Neuronal stem cell (in vitro differentiated cells): ENCODE data around the gene UBA1.
A peak's percentile ranks its signal among the peaks of the same experiment; 100 is the strongest.

Source experiments
- DNase-seq: peaks from one replicate; pipeline ENCODE4 v3.0.0-alpha.2; 2013; ENCODE audit warnings: low spot score
- H2AFZ ChIP-seq: one replicate; pipeline ENCODE4 v1.6.1; 2013; ENCODE audit warnings: mild to moderate bottlenecking, low read length, inconsistent platforms
- H2AK5ac ChIP-seq: 2 replicates; pipeline ENCODE4 v1.6.1; 2013; ENCODE audit warnings: low read depth, mild to moderate bottlenecking, inconsistent platforms, low read length, moderate library complexity, mixed read lengths
- H2BK120ac ChIP-seq: 2 replicates; pipeline ENCODE4 v1.6.1; 2013; ENCODE audit warnings: low read depth, mild to moderate bottlenecking, inconsistent platforms, low read length, moderate library complexity, mixed read lengths
- H2BK12ac ChIP-seq: one replicate; pipeline ENCODE4 v1.6.1; 2013; ENCODE audit warnings: low read length, inconsistent platforms
- H2BK15ac ChIP-seq: 2 replicates; pipeline ENCODE4 v1.6.1; 2013; ENCODE audit warnings: mild to moderate bottlenecking, low read length, inconsistent platforms, mixed read lengths
- H2BK5ac ChIP-seq: one replicate; pipeline ENCODE4 v1.6.1; 2013; ENCODE audit warnings: inconsistent platforms, mild to moderate bottlenecking, low read length, moderate library complexity
- H3K14ac ChIP-seq: one replicate; pipeline ENCODE4 v1.6.1; 2013; ENCODE audit warnings: low read length, inconsistent platforms
- H3K18ac ChIP-seq: 2 replicates; pipeline ENCODE4 v1.6.1; 2013; ENCODE audit warnings: low read length, inconsistent platforms
- H3K23ac ChIP-seq: 2 replicates; pipeline ENCODE4 v1.6.1; 2013; ENCODE audit warnings: low read depth, mild to moderate bottlenecking, mixed read lengths, low read length, inconsistent platforms; ENCODE audit not compliant: poor library complexity
- H3K27ac ChIP-seq: replicated peaks from 3 replicates; pipeline ENCODE4 v1.5.1; 2013; ENCODE audit warnings: low read length, inconsistent platforms
- H3K27me3 ChIP-seq, 3 experiments: 2 replicates each; pipeline ENCODE4 v1.6.1; 2013; ENCODE audit warnings: low read length in 3 of 3, mild to moderate bottlenecking in 2 of 3, inconsistent platforms in 1 of 3, low read depth in 1 of 3, mixed read lengths in 1 of 3, moderate library complexity in 1 of 3; ENCODE audit not compliant: control insufficient read depth in 3 of 3, insufficient read depth in 3 of 3
- H3K36me3 ChIP-seq, 2 donors: replicated peaks in 1 of 2; 2 replicates each; pipeline ENCODE4 v1.6.1; 2013; ENCODE audit warnings: low read length in 2 of 2; ENCODE audit not compliant: control insufficient read depth in 2 of 2, insufficient read depth in 2 of 2
- H3K4ac ChIP-seq: 2 replicates; pipeline ENCODE4 v1.6.1; 2013; ENCODE audit warnings: inconsistent platforms, mild to moderate bottlenecking, low read length, moderate library complexity
- H3K4me1 ChIP-seq, 2 donors: 1 replicate in 1 of 2; 2 replicates in 1 of 2; pipeline ENCODE4 v1.6.1; 2013; ENCODE audit warnings: low read length in 2 of 2, low read depth in 1 of 2; ENCODE audit not compliant: control insufficient read depth in 2 of 2, insufficient read depth in 1 of 2
- H3K4me2 ChIP-seq: one replicate; pipeline ENCODE4 v1.6.1; 2013; ENCODE audit warnings: mild to moderate bottlenecking, low read length, inconsistent platforms; ENCODE audit not compliant: insufficient read depth, poor library complexity, severe bottlenecking
- H3K4me3 ChIP-seq, 2 donors: 2 replicates each; pipeline ENCODE4 v1.5.1; 2013; ENCODE audit warnings: low read length in 2 of 2, mild to moderate bottlenecking in 2 of 2, inconsistent platforms in 1 of 2, moderate library complexity in 1 of 2
- H3K79me1 ChIP-seq: one replicate; pipeline ENCODE4 v1.6.1; 2013; ENCODE audit warnings: low read depth, mild to moderate bottlenecking, inconsistent platforms, low read length, moderate library complexity
- H3K9ac ChIP-seq: one replicate; pipeline ENCODE4 v1.6.1; 2013; ENCODE audit warnings: mild to moderate bottlenecking, low read depth, low read length, inconsistent platforms; ENCODE audit not compliant: poor library complexity
- H3K9me3 ChIP-seq, 2 donors: replicated peaks in 1 of 2; 2 replicates each; pipeline versions ENCODE3 to v1.6.1; 2013; ENCODE audit warnings: low read length in 2 of 2, mild to moderate bottlenecking in 2 of 2, inconsistent platforms in 1 of 2, low read depth in 1 of 2, mixed read lengths in 1 of 2, moderate library complexity in 1 of 2; ENCODE audit not compliant: control insufficient read depth in 2 of 2, insufficient read depth in 1 of 2
- H4K8ac ChIP-seq: one replicate; pipeline ENCODE4 v1.6.1; 2013; ENCODE audit warnings: low read depth, mild to moderate bottlenecking, inconsistent platforms, low read length, moderate library complexity
- H4K91ac ChIP-seq: one replicate; pipeline ENCODE4 v1.6.1; 2013; ENCODE audit warnings: low read length, low read depth, mild to moderate bottlenecking, inconsistent platforms; ENCODE audit not compliant: poor library complexity
- WGBS, 2 donors: extraction: QIAGEN DNeasy Blood & Tissue Kit; methylation state at CpG; one replicate each; pipeline ENCODE4 v1.1.7; 2013; ENCODE audit warnings: missing lambda C conversion rate in 2 of 2, mixed read lengths in 1 of 2; ENCODE audit not compliant: insufficient read length in 2 of 2, insufficient replicate concordance in 1 of 2; ENCODE audit errors: extremely low coverage in 2 of 2; 5-methylcytosine and 5-hydroxymethylcytosine counted together

Gene UBA1

DNA sequence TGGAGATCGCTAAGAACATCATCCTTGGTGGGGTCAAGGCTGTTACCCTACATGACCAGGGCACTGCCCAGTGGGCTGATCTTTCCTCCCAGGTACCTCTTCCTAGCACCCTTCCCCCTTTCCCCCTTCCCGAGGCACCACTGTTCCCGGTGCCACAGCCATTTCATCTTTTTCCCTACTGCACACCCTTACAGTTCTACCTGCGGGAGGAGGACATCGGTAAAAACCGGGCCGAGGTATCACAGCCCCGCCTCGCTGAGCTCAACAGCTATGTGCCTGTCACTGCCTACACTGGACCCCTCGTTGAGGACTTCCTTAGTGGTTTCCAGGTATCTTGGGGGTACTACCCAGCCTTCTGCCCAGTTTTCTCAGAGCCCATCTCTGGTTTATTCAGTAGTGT, 5.7 kb downstream of the UBA1 start:
- Histone ChIP-seq H3K14ac (no peak overlapping the region), H3K4me2 (no peak overlapping the region), H3K79me1 (peaks cover 9% of the 10 kb centered on the region), H2BK5ac (no peak overlapping the region), H3K23ac (no peak overlapping the region), H3K18ac (no peak overlapping the region), H2AFZ (no peak overlapping the region), H2AK5ac (no peak overlapping the region), H2BK120ac (no peak overlapping the region), H2BK12ac (no peak overlapping the region), H4K8ac (peak overlapping the region; percentile 43), H3K4me1 (peaks cover 17 to 27% of the 10 kb centered on the region in 2 donors), H3K4ac (no peak overlapping the region), H4K91ac (no peak overlapping the region), H3K36me3 (peaks cover 47 to 94% of the 10 kb centered on the region in 2 donors), H3K9ac (no peak overlapping the region), H3K4me3 (no peak overlapping the region), H2BK15ac (no peak overlapping the region), H3K27ac (no peak overlapping the region), H3K27me3 (no peaks in the 10 kb centered on the region), H3K9me3 (no peaks in the 10 kb centered on the region)
- DNase-seq = no peak
- no CpG with 5 or more reads among the region's 10 CpGs for WGBS, 2 donors

DNA sequence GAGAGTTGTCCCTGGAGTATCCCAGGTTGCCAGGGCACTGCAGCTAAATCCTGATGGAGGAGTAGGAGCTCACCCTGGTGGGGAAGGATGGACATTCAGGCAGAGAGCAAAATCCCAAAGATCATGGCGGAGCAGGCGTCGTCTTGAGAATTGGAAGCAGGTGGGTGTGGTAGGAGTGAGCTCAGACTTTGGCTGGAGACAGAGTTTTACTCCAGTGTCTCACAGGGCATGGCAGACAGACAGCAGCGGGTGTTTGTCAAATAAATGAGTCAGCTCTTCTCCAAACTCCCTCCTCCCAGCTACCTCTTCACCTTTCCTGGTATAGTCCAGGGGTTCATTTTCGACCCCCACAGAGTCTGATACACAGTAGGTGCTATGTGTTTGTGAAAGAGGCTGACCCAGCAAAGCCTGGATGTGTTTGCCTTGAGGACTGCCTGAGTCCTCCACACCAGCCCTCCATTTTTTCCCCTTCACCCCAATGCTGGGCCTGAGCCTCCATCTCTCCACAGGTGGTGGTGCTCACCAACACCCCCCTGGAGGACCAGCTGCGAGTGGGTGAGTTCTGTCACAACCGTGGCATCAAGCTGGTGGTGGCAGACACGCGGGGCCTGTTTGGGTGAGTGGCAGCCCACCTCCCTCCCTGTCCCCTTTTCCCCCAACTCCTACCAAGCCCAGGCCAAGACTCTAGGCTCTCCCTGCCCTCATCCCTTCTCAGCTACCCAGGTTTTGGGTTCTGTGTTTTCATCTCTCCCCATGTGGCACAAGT, 6.9 kb downstream of the UBA1 start:
- peaks cover 11 to 22% of the 10 kb centered on the region in 2 donors for H3K4me1 ChIP-seq
- H3K4ac ChIP-seq = no peak overlapping the region
- no peak overlapping the region for H2AK5ac ChIP-seq
- no peak overlapping the region for H2BK120ac ChIP-seq
- H3K27ac ChIP-seq = no peak overlapping the region
- H3K9ac ChIP-seq = no peak overlapping the region
- H3K27me3 ChIP-seq = no peaks in the 10 kb centered on the region
- no peak overlapping the region for H2BK15ac ChIP-seq
- H4K91ac ChIP-seq = no peak overlapping the region
- H3K23ac ChIP-seq = no peak overlapping the region
- no peak overlapping the region for H2BK5ac ChIP-seq
- no peak overlapping the region for H3K4me2 ChIP-seq
- WGBS, 2 donors = no CpG with 5 or more reads among the region's 9 CpGs
- no peak overlapping the region for H3K4me3 ChIP-seq
- no peak overlapping the region for H3K18ac ChIP-seq
- DNase-seq = no peak
- no peaks in the 10 kb centered on the region for H3K9me3 ChIP-seq
- no peak overlapping the region for H4K8ac ChIP-seq
- H2AFZ ChIP-seq = no peak overlapping the region
- H2BK12ac ChIP-seq = no peak overlapping the region
- H3K79me1 ChIP-seq = peaks cover 9% of the 10 kb centered on the region
- H3K36me3 ChIP-seq = peaks cover 53 to 99% of the 10 kb centered on the region in 2 donors
- no peak overlapping the region for H3K14ac ChIP-seq

DNA sequence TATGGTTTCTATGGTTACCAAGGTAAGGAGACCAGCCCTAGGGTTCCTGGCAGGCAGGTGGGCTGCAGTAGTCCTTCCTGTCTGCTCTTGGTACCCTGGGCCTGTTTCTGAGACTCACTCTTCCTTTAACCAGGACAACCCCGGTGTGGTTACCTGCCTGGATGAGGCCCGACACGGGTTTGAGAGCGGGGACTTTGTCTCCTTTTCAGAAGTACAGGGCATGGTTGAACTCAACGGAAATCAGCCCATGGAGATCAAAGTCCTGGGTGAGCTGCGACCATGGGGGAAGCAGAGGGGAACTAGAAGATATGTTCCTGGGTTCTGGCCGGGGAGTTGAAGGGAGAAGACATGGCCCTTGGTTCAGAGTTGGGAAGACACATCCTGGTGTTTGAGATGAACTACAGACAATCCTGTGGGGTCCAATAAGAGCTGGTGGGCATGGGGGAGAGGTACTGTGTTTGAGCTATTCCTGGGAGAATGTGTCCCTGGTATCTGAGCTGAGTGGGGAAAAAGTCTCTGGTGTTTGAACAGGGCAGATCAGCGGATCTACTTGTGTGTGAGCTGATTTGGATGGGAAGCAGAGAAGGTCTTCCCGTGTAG, 7.8 kb downstream of the UBA1 start:
- Histone ChIP-seq H3K4me1 (peaks cover 3 to 13% of the 10 kb centered on the region in 2 donors), H2BK120ac (no peak overlapping the region), H3K36me3 (peaks cover 59 to 99% of the 10 kb centered on the region in 2 donors), H3K4ac (no peak overlapping the region), H2BK5ac (no peak overlapping the region), H3K27ac (no peak overlapping the region), H2AFZ (no peak overlapping the region), H2BK15ac (no peak overlapping the region), H3K23ac (no peak overlapping the region), H3K4me3 (no peak overlapping the region), H2BK12ac (no peak overlapping the region), H3K4me2 (no peak overlapping the region), H3K18ac (no peak overlapping the region), H3K14ac (no peak overlapping the region), H3K27me3 (no peaks in the 10 kb centered on the region), H4K8ac (no peak overlapping the region), H2AK5ac (no peak overlapping the region), H3K9me3 (no peaks in the 10 kb centered on the region), H3K79me1 (peaks cover 9% of the 10 kb centered on the region), H4K91ac (no peak overlapping the region), H3K9ac (no peak overlapping the region)
- no peak for DNase-seq
- WGBS, 2 donors = no CpG with 5 or more reads among the region's 9 CpGs

DNA sequence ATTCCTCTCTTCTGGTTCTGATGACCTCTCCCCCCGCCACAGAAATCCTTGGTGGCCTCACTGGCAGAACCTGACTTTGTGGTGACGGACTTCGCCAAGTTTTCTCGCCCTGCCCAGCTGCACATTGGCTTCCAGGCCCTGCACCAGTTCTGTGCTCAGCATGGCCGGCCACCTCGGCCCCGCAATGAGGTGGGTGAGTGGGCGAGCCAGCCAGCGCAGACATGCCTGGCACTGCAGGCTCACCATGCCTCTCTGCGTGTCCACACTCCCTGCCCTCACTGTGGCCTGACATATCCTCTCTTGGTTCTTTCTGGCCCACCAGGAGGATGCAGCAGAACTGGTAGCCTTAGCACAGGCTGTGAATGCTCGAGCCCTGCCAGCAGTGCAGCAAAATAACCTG, 8.7 kb downstream of the UBA1 start:
- no CpG with 5 or more reads among the region's 11 CpGs for WGBS, 2 donors
- H3K27ac ChIP-seq = no peak overlapping the region
- H4K91ac ChIP-seq = no peak overlapping the region
- H3K4ac ChIP-seq = no peak overlapping the region
- H3K4me3 ChIP-seq = no peak overlapping the region
- H3K9ac ChIP-seq = no peak overlapping the region
- H2AK5ac ChIP-seq = no peak overlapping the region
- peaks cover 0 to 7% of the 10 kb centered on the region in 2 donors for H3K4me1 ChIP-seq
- peaks cover 62 to 99% of the 10 kb centered on the region in 2 donors for H3K36me3 ChIP-seq
- no peak overlapping the region for H2BK5ac ChIP-seq
- no peak overlapping the region for H3K18ac ChIP-seq
- DNase-seq = no peak
- no peaks in the 10 kb centered on the region for H3K27me3 ChIP-seq
- H3K9me3 ChIP-seq = no peaks in the 10 kb centered on the region
- H2AFZ ChIP-seq = no peak overlapping the region
- H3K14ac ChIP-seq = no peak overlapping the region
- no peak overlapping the region for H2BK12ac ChIP-seq
- H4K8ac ChIP-seq = no peak overlapping the region
- peaks cover 9% of the 10 kb centered on the region for H3K79me1 ChIP-seq
- H3K23ac ChIP-seq = no peak overlapping the region
- H2BK120ac ChIP-seq = no peak overlapping the region
- no peak overlapping the region for H2BK15ac ChIP-seq
- H3K4me2 ChIP-seq = no peak overlapping the region
